Neural progenitor cell (in vitro differentiated cells): ENCODE measurements around the gene SACM1L.

Experiments
- EZH2 ChIP-seq: fragments of 200-600 bp; sonication (generic); IDR thresholded peaks from 2 replicates; pipeline ENCODE4 v1.6.1; 2017; ENCODE audit warnings: antibody characterized with exemption, mild to moderate bottlenecking, moderate library complexity
- TF ChIP-seq, protein P1 (sequence below): fragments of 200-600 bp; sonication (generic); IDR thresholded peaks from 2 replicates; pipeline ENCODE4 v1.5.1; 2017; ENCODE audit warnings: antibody characterized with exemption, mild to moderate bottlenecking

DNA sequence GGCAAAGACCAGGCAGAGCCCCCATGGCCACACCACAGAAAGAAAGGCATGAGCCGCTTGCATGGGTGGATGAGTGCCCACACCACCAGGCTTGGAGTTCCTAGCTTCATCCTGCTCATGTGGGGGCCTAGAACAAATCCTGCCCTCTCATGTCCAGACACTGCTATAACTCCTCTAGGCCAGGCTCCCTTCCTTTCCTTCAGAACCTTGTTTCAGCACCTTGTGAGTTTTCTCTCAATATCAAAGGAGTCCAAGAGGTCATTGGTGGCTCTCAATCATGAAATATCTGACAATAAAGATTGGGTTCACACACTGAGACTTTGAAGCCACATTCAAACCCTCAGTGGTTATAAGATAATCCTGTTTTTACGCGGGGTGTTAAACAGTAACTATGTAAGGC lies 94.5 kb downstream of the SACM1L start:
- TF ChIP-seq EZH2 = no peak
- TF ChIP-seq, protein P1, sequence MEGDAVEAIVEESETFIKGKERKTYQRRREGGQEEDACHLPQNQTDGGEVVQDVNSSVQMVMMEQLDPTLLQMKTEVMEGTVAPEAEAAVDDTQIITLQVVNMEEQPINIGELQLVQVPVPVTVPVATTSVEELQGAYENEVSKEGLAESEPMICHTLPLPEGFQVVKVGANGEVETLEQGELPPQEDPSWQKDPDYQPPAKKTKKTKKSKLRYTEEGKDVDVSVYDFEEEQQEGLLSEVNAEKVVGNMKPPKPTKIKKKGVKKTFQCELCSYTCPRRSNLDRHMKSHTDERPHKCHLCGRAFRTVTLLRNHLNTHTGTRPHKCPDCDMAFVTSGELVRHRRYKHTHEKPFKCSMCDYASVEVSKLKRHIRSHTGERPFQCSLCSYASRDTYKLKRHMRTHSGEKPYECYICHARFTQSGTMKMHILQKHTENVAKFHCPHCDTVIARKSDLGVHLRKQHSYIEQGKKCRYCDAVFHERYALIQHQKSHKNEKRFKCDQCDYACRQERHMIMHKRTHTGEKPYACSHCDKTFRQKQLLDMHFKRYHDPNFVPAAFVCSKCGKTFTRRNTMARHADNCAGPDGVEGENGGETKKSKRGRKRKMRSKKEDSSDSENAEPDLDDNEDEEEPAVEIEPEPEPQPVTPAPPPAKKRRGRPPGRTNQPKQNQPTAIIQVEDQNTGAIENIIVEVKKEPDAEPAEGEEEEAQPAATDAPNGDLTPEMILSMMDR = no peak
